Measurements from ENCODE around the gene ZNF205.
"Not testable (repeated sequence)": the region's sequence is repeated elsewhere in the genome, so short reads cannot be mapped to it uniquely, and the experiment has no call there.

Gene ZNF205

DNA sequence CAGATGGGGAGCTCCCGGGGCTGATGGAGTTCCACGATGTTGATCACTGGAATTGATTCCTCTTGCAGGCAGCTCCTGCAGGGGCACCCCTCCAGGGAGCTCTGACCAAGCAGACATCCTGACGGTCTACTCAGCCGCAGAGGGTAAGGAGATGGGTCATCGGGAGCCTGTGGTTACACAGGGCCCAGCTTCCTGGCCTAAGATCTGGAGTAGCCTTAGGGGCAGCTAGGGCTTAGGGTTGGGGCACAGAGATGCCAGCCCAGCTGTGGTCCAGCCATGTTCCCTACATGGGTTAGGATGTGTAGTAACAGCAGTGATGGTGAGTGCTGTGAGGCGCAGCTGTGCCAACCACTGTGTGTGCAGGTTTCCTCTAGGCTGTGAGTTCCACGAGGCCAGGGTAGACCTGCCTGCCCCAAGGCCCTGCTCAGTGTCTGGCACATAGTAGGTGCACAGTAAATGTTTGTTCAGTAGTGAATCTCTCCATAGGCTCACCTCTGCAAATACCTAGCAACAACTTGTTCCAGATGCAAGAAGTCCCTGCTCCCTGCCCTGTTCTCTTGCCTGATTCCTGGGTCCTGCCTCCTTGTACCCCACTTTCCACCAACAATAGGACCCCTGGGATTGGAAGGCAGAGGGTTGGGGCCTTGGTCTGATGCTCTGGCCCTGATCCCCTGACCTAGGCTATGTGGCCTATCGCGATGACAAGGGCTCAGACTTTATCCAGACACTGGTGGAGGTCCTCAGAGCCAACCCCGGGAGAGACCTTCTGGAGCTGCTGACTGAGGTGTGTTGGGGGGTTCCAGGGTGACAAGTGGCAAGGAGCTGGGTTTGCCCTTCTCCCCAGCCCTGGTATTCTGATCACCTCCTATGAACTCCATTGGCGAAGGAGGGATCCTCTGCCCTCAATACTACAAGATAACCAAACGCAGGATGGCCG, 36.1 kb downstream of the ZNF205 start:
- no peak for FAIRE-seq
- no peak for DNase-seq (ENCODE audit: low spot score)

DNA sequence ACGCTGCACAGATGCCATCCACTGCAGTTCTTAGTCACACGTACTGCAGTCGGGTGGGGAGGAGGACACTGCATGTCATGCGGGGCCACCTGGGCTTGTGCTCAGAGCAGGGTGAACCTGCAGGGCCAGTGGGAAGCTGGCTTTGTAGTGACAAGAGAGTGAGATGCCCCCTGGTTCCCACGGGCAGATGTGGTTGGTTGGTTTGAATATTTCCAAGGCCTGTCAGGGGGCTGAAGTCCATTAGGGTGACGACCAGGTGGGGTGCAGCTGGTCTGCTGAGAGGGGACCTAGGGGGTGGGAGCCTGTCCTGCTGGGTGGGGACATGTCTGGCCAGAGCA, 36.8 kb downstream of the ZNF205 start:
- DNase-seq (ENCODE audit: low spot score) (no peak), FAIRE-seq (no peak)

DNA sequence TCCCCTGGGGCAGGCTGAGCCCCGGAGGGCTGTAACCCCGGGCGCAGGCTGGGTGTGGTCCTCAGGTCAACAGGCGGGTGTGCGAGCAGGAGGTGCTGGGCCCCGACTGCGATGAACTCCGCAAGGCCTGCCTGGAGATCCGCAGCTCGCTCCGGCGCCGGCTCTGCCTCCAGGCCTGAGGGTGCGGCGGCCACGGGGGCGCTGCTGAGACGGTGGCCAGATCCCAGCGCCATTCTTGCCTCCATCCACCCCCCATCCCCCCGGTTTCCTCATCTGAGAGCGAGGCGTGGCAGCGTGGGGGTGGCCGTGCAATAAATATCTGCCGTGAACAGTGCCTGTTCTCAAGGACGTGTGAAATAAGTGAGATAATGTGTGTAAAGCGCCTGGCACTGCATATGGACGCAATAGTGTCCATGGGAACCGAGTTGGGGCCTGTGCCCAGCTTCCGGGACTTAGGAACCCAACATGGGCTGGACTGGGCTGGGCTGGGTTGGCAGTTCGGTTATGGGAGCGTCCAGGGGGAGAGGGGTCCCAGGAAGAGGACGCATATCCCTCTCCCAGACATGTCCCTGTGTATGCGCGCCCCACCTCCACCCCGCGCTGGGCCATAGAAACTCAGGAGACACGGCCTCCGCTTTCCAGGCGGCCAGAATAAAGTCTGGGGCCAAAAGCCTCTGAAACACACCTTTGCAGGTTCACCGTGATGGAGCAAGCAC, 37.4 kb downstream of the ZNF205 start:
- DNase-seq (ENCODE audit: low spot score) (peak; percentile 75), FAIRE-seq (no peak)

DNA sequence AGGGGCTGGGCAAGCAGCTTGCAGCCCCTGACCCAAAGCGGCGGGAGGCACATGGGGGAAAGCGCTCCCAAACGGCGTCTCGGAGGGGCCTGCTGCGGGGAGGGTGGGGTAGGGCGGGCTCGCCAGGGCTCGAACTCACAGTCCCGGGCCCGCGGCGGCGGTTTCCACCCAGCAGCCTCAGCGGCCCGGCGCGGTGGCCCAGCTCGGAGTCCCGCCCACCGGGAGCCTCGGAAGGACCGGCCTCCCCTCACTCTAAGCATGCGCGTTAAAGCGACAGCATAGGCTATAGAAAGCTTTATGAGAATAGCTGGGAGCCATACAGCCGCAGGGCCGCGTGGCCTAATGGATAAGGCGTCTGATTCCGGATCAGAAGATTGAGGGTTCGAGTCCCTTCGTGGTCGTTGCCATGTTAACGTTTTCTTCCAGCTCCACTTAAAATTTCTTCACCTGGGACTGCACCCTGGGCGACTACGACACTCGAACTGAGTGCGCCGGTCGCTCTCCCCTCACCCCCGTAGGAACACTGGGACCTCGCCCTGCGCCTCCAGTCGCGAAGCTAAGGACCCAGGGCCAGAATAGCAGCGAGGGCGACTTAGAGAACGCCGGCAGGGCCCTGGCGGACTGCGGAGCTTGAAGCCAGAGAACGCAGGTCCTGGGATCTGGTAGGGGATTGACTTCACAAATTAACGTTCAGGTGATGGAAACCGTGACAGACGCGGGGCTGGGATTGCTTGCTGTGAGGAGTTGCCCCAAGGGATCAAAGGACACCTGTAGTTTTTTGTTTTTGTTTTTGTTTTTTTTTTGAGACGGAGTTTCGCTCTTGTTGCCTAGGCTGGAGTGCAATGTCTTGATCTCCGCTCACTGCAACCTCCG, 38.2 kb downstream of the ZNF205 start:
- DNase-seq (ENCODE audit: low spot score) (peak; percentile 97), FAIRE-seq (no peak)

DNA sequence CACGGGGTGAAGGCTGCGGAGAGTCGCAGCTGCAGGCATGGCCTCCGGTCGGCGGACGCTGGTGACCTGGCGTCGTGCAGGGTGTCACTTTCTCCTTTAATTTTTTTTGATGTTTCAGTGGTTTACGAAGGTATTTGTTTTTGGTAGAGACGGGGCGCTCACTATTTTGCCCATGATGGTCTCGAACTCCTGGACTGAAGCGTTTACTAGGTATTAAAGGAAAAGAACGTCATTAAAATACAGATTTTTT, 39.6 kb downstream of the ZNF205 start:
- FAIRE-seq, result no peak
- DNase-seq (ENCODE audit: low spot score), result no peak

DNA sequence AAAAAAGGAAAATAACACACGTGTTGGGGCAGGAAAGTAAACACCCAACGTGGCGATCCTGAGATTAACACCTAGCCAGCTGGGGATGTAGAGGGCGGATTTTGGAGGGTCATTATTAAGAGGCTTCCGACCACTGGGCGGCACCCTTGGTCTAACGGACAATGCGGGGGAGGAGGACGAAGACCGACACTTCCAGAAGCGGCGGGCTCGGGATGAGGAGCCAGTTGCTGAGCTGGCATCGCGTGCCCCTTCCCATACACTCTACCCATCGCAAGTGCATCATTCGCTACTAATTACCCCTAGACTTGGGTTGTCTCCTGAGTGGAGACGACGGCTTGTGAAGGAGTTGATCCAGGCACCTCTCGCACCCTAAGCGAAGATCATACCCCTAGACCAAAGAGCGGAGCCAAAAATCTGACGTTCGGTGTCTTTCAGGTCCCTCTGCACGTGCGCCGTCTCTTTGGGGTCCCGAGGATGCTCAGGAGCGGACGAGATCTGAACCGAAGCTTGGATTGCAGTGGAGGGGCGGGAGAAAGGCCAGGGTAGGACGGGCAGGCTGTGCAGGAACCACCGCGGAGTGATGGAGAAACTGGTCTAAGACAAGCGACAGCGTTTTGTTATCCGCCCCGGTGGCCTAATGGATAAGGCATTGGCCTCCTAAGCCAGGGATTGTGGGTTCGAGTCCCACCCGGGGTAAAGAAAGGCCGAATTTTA, 40.0 kb downstream of the ZNF205 start:
- FAIRE-seq (no peak), DNase-seq (ENCODE audit: low spot score) (peak; percentile 79)

DNA sequence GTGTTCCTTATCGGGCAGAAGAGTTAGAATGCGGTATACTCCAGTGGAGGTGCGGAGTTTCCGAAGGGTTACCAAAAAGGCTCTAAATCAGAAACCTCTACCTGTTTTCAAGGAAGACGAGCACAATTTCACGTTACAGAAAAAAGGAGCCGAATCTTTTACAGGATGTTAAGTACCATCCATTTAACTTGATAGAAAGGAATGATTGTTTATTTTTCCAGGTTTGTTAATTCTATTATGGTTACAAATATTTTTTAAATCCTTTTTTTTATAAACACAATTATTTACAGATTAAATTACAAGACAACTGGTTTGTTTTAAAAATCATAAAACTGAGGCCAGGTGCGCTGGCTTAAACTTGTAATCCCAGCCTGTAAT, 40.6 kb downstream of the ZNF205 start:
- FAIRE-seq (no peak), DNase-seq (ENCODE audit: low spot score) (no peak)

DNA sequence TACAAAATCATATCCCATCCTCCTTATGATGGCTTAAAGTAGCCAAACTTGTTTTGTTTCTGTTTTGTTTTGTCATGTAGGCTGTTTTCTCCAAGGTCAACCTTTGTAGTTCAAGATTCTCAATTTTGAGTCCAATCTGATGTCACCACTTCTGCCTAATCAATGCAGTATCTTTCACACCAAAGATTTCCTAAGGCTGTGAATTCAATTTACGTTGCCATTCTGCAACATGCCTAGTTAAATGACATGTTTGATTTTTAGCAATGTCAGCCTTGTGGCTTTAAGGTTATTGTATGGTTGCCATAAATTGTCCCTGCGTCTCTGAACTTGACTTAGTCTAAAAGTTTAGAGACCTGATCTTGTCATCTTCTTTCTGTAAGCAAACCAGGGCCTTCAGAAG, 42.8 kb downstream of the ZNF205 start:
- FAIRE-seq (no peak), DNase-seq (ENCODE audit: low spot score) (no peak)

DNA sequence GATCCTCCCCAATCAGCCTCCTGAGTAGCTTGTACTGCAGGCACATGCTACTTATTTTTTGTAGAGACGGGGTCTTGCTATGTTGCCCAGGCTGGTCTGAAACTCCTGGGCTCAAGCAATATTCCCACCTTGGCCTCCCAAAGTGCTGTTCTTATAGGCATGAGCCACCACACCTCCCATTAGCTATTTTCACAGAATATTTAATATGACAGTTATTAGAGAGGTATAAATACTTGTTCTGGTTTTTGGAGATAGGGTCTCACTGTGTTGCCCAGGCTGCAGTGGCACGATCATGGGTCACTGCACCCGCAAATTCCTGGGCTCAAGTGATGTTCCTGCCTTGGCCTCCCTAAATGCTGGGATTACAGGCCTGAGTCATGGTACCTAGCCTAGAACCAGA, 43.6 kb downstream of the ZNF205 start:
- no peak for FAIRE-seq
- DNase-seq (ENCODE audit: low spot score), result no peak

DNA sequence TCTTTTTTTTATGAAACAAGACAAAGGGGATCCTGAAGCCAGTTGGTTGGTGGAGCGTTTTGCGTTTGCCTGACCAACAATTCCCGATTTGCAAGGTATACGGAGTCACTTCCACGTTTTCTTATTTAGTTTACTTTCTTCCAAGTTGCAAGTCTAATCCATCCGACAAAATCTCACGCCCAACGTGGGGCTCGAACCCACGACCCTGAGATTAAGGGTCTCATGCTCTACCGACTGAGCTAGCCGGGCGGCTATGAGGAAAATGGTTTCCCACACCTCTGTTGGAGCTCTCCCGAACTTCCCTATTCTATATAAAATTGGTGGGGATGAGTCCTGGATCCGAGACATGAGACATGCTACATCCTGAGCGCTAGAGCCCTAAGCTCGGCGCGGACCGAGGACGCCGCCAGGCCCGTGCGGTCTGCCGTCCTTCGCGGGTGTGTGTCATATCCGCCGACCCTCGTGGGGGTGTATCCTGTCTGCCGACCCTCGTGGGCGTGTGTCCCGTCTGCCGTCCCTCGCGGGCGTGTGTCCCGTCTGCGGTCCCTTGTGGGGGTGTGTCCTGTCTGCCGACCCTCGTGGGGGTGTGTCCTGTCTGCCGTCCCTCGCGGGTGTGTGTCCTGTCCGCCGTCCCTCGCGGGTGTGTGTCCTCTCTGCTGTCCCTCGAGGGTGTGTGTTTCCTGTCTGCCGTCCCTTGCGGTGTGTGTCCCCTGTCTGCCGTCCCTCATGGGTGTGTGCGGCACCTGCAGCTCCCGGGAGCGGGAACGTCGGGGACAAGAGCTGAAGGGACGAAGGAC, 45.0 kb downstream of the ZNF205 start:
- DNase-seq (ENCODE audit: low spot score), result peak; percentile 68
- peak; percentile 27 for FAIRE-seq

DNA sequence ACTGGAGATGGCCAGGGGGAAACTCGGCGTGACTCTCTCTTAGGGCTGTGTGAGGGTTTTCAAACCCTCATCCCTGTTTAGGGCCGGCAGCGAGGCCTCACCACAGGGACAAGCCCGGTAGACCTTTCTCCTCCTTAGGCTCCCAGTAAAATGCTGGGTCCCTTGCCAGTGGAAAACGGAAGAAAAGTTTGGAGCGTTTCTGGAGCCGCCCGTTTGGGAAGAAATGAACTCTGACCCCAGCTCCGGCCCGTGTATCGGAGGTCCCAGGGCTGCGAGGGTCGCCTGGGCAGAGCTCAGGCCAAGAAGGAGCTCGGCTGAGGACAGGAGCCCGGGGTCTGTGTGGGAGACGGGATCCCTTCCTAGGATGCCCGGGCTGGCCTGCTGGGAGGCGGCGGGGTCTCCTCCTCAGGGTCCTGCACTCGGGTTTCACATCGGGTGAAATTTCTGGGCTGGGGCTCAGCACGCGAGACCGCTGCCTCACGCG, 45.7 kb downstream of the ZNF205 start:
- DNase-seq (ENCODE audit: low spot score) (peak; percentile 35), FAIRE-seq (no peak)

DNA sequence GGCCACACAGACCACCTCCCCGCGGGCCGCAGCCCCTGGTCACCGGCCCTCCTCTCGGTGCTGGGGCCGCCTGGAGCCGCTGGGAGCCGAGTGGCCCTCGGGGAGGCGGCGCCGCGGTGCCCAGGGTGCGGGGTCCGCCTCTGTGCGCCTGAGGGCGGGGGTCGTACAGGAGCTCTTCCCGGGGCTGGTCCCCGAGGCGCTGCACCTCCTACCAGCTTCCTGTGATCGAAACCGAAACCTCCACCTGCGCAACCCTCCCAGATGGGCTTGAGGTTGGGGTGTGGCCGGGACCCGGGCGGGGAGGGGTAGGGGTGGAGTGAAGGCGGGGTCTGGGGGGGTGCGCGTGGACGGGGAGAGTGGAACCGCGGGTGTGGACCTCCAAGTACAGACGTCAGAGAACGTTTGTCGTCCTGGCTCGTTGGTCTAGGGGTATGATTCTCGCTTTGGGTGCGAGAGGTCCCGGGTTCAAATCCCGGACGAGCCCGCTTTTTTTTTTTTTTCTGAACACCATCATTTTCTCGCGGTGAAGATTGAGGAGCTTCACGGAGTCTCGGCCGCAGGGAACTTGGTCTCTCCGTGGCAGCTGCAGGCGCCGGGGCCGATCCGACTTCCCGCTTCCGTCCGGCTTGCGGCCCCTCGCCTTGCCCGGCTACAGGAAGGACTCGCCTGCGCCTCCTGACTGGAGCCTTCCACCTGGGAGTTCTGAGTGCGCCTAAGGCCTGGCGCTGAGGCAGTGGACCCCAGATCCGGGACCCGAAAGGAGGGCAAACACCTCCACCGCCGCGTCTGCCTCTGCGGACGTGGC, 46.3 kb downstream of the ZNF205 start:
- DNase-seq (ENCODE audit: low spot score), result peak; percentile 96
- FAIRE-seq, result peak; percentile 17

DNA sequence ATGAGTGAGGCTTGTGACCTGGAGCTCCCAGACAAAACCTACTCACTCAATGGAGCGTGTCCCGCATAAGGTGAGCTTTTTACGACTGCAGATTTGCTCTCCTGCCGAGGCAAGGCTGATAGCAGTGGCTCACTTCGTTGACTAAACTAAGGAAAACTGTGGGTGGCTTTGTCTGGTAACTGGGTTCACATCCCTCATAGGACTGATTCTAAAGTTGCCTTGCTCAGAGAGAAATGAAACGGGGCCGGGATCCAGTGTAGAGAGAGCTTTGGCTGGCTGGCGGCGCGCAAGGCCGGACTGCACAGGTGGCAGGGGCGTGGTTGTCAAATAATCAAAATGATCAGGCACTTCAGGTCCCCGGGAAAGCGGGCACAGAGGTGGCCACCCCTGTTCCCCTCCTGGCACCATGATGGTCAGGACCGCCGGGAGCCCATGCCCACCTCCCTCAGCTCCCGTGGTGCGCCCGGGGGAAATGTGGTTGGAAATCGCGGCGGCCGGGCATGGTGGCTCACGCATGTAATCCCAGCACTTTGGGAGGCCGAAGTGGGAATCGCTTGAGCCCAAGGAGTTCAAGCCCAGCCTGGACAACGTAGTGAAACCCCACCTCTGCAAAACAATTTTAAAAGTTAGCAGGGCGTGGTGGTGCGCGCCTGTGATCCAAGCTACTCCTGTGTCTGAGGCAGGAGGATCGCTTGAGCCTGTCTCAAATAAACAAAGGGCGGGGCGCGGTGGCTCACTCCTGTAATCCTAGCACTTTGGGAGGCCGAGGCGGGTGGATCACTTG, 49.0 kb downstream of the ZNF205 start:
- FAIRE-seq (no peak), DNase-seq (ENCODE audit: low spot score) (no peak)

DNA sequence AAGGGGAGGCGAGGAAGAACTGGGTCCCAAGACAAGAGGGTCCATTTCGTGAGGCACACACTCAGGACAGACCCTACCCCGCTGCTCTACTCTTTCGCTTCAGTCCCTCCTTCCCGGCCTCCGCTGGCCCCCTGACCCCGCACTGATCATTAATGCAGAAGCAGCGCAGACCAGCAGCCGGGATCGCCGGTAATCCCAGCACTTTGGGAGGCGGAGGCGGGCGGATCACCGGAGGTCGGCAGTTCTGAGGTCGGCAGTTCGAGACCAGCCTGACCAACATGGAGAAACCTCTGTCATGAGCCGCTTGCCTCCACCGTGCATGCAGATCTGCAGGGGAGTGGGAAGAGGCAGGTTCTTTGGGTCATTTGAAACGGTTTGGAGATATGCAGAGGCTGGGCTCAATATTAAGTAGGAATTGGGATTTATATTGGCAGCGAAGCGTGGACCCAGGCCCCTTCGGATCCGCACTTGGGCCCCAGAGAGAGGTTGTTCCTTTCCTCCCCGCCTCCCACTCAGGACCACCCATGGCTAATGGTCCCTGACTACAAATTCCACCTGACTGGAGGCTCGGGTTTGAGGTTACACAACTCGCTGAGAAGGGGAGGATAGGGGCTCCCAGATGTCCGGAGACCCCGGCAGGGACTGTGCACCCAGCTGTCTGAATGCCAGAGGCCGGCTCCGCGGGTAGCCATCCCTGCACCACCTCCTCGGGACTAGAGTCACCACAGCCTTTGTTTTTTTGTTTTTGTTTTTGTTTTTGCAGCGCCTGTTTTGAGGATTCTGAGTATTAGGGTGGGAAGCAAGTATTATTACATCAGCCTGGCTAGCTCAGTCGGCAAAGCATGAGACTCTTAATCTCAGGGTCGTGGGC, 52.0 kb downstream of the ZNF205 start:
- DNase-seq (ENCODE audit: low spot score), result no peak
- FAIRE-seq, result no peak

DNA sequence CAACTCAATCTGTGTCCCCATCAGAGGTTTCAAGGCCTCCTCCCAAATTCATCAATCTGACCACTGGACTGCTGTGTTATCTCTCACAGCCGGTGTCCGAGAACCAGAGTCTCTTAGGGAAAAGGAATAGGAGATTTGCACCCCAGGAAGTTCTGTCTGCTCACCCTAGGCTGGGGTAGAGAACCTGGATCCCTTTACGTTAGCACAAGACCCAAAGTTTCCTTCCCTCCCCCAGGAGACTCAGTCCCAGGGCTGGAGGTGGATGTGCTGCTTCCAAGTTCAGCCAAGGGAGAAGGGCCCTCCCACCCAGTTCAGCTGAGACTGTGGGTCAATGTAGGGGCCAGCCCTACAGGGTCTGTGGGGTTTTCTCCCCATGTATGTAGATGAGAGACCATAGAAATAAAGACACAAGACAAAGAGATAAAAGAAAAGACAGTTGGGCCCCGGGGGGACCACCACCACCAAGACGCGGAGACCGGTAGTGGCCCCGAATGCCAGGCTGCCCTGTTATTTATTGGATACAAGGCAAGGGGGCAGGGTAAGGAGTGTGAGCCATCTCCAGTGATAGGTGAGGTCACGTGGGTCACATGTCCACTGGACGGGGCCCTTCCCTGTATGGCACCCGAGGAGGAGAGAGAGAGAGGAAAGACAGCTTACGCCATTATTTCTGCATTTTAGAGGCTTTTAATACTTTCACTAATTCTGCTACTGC, 52.9 kb downstream of the ZNF205 start:
- FAIRE-seq (no peak), DNase-seq (ENCODE audit: low spot score) (no peak)

DNA sequence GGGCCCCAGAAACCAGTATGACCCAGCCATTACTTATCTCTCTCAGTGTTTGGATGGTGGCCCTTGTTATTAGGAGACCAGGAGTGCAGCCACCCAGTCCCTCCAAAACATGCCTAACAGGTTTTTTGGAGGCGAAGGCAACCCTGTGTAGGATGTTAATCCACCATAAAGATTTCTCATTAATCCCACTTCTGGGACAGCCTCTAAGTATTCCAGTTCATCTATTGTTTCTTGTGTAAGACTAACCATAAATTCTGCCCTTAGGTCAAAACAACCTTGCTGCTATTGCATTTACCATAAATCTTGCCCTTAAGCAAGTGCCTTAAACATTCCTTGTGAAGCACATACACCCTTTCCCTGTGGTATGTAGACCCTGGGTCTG, 54.1 kb downstream of the ZNF205 start:
- FAIRE-seq (no peak), DNase-seq (ENCODE audit: low spot score) (no peak)

DNA sequence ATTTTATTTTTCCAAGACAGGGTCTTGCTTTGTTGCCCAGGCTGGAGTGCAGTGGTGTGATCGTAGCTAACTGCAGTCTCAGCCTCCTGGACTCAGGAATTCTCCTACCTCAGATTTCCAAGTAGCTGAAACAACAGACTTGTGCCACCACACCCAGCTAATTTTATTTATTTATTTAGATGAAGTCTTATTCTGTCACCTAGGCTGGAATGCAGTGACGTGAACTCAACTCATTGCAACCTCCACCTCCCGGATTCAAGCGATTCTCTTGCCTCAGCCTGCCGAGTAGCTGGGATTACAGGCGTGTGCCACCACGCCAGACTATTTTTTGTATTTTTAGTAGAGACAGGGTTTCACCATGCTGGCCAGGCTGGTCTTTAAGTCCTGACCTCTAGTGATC, 56.3 kb downstream of the ZNF205 start:
- DNase-seq (ENCODE audit: low spot score); FAIRE-seq: not testable (repeated sequence)
